Ovary (tissue), 3 donors: ENCODE results near the gene TANC1.

Source experiments
- CTCF ChIP-seq, 3 donors: fragments of 450-650 bp in 2 of 3; fragments of 200-600 bp in 1 of 3; IDR thresholded peaks; one replicate each; pipeline versions ENCODE4 v1.5.1 to v1.8.0; 2016 to 2022; ENCODE audit warnings: antibody characterized with exemption in 3 of 3, mild to moderate bottlenecking in 1 of 3
- EP300 ChIP-seq: sonication (generic); formaldehyde crosslinking; IDR thresholded peaks from one replicate; pipeline ENCODE4 v1.6.1; 2017; ENCODE audit warnings: antibody characterized with exemption
- POLR2A ChIP-seq: fragments of 450-650 bp; IDR thresholded peaks from one replicate; pipeline ENCODE4 v1.6.1; 2017; ENCODE audit warnings: antibody characterized with exemption, mild to moderate bottlenecking, moderate library complexity
- donor health status: DM: no; HTN: no; CAD: no.

GRCh38 chr2:159226608-159227385 lies 258.4 kb downstream of the TANC1 start:
- TF ChIP-seq CTCF (IDR thresholded peaks at IDR 0.05) (no peak), POLR2A (no peak), EP300 (no peak)
